ENCODE measurements around the gene FGF12.
A peak's percentile ranks its signal among the peaks of the same experiment; 100 is the strongest.

Gene FGF12

GRCh38 chr3:192237992-192238608 lies 489.2 kb downstream of the FGF12 start:
- DNase-seq (ENCODE audit: low spot score) (no peak), ATAC-seq (ENCODE audit: low read depth) (no peak)
- Histone ChIP-seq H3K36me3 (ENCODE audit: low read depth) (no peaks in the 10 kb centered on the region), H3K27ac (ENCODE audit: poor library complexity, severe bottlenecking) (no peak overlapping the region), H3K9me3 (ENCODE audit: severe bottlenecking) (no peaks in the 10 kb centered on the region), H3K4me1 (ENCODE audit: insufficient read depth, poor library complexity, severe bottlenecking) (no peaks in the 10 kb centered on the region), H3K4me3 (ENCODE audit: severe bottlenecking) (no peak overlapping the region), H3K27me3 (ENCODE audit: insufficient read depth, poor library complexity, severe bottlenecking) (peaks cover 4% of the 10 kb centered on the region)
- TF ChIP-seq CTCF (IDR thresholded peaks at IDR 0.05; ENCODE audit: poor library complexity, severe bottlenecking), result no peak

GRCh38 chr3:192229866-192230265 lies 497.5 kb downstream of the FGF12 start:
- ATAC-seq (ENCODE audit: low read depth) (peak; percentile 14; the same call in 1 of the 3 replicates), DNase-seq (ENCODE audit: low spot score) (no peak)
- H3K4me1 ChIP-seq (ENCODE audit: insufficient read depth, poor library complexity, severe bottlenecking), result no peaks in the 10 kb centered on the region
- no peaks in the 10 kb centered on the region for H3K27me3 ChIP-seq (ENCODE audit: insufficient read depth, poor library complexity, severe bottlenecking)
- no peak for TF ChIP-seq CTCF (IDR thresholded peaks at IDR 0.05; ENCODE audit: poor library complexity, severe bottlenecking)
- no peak overlapping the region for H3K27ac ChIP-seq (ENCODE audit: poor library complexity, severe bottlenecking)
- H3K9me3 ChIP-seq (ENCODE audit: severe bottlenecking), result no peaks in the 10 kb centered on the region
- H3K4me3 ChIP-seq (ENCODE audit: severe bottlenecking), result no peak overlapping the region
- H3K36me3 ChIP-seq (ENCODE audit: low read depth), result no peaks in the 10 kb centered on the region

- Histone ChIP-seq H3K4me3 (ENCODE audit: severe bottlenecking) (no peak overlapping the region), H3K27ac (ENCODE audit: poor library complexity, severe bottlenecking) (no peak overlapping the region), H3K27me3 (ENCODE audit: insufficient read depth, poor library complexity, severe bottlenecking) (no peaks in the 10 kb centered on the region), H3K4me1 (ENCODE audit: insufficient read depth, poor library complexity, severe bottlenecking) (no peaks in the 10 kb centered on the region), H3K9me3 (ENCODE audit: severe bottlenecking) (no peaks in the 10 kb centered on the region), H3K36me3 (ENCODE audit: low read depth) (no peaks in the 10 kb centered on the region)
- ATAC-seq (ENCODE audit: low read depth), result no peak
- DNase-seq (ENCODE audit: low spot score), result no peak
- no peak for TF ChIP-seq CTCF (IDR thresholded peaks at IDR 0.05; ENCODE audit: poor library complexity, severe bottlenecking)
Measured at GRCh38 chr3:192224634-192225155, 502.6 kb downstream of the FGF12 start.

- DNase-seq (ENCODE audit: low spot score), result no peak
- H3K27me3 ChIP-seq (ENCODE audit: insufficient read depth, poor library complexity, severe bottlenecking), result no peaks in the 10 kb centered on the region
- no peaks in the 10 kb centered on the region for H3K9me3 ChIP-seq (ENCODE audit: severe bottlenecking)
- H3K4me1 ChIP-seq (ENCODE audit: insufficient read depth, poor library complexity, severe bottlenecking), result no peaks in the 10 kb centered on the region
- no peak overlapping the region for H3K4me3 ChIP-seq (ENCODE audit: severe bottlenecking)
- ATAC-seq (ENCODE audit: low read depth), result no peak
- no peak overlapping the region for H3K27ac ChIP-seq (ENCODE audit: poor library complexity, severe bottlenecking)
- H3K36me3 ChIP-seq (ENCODE audit: low read depth), result no peaks in the 10 kb centered on the region
- no peak for TF ChIP-seq CTCF (IDR thresholded peaks at IDR 0.05; ENCODE audit: poor library complexity, severe bottlenecking)
Measured at GRCh38 chr3:192223815-192224214, 503.5 kb downstream of the FGF12 start.

GRCh38 chr3:192220915-192221314 lies 506.4 kb downstream of the FGF12 start:
- no peaks in the 10 kb centered on the region for H3K4me1 ChIP-seq (ENCODE audit: insufficient read depth, poor library complexity, severe bottlenecking)
- no peak overlapping the region for H3K27ac ChIP-seq (ENCODE audit: poor library complexity, severe bottlenecking)
- no peaks in the 10 kb centered on the region for H3K9me3 ChIP-seq (ENCODE audit: severe bottlenecking)
- H3K36me3 ChIP-seq (ENCODE audit: low read depth), result no peaks in the 10 kb centered on the region
- no peak for ATAC-seq (ENCODE audit: low read depth)
- no peak overlapping the region for H3K4me3 ChIP-seq (ENCODE audit: severe bottlenecking)
- no peaks in the 10 kb centered on the region for H3K27me3 ChIP-seq (ENCODE audit: insufficient read depth, poor library complexity, severe bottlenecking)
- no peak for DNase-seq (ENCODE audit: low spot score)
- TF ChIP-seq CTCF (IDR thresholded peaks at IDR 0.05; ENCODE audit: poor library complexity, severe bottlenecking), result no peak
